ENCODE results near the gene FARSA. TPM values are rescaled to one million over a fixed set of nuclear protein-coding genes. Genes with fewer than 3 reads are reported as not detected.
"Not testable (repeated sequence)": the region's sequence is repeated elsewhere in the genome, so short reads cannot be mapped to it uniquely, and the experiment has no call there.

FARSA gene
- polyA plus RNA-seq, 1 experiment, result 13.5 TPM

- no peaks in the 10 kb centered on the region for H3K27me3 ChIP-seq (ENCODE audit: control insufficient read depth, insufficient read depth, low read length)
- TF ChIP-seq CTCF (IDR thresholded peaks at IDR 0.05; ENCODE audit: low read depth, low read length), result no peak
- no peak overlapping the region for H3K4me3 ChIP-seq (ENCODE audit: low read depth, low read length)
- ChIA-PET CTCF (no interaction called here), POLR2A (no interaction called here)
- no peak for DNase-seq (ENCODE audit: low read depth, low spot score)
- H3K9me3 ChIP-seq (ENCODE audit: control insufficient read depth, insufficient read depth, low read length), result no peaks in the 10 kb centered on the region; the same call in 1 of the 2 replicates
- no peak overlapping the region for H3K27ac ChIP-seq (ENCODE audit: low read depth, low read length)
Measured at GRCh38 chr19:12959481-12959880, 26.0 kb upstream of the FARSA start.

- not testable (repeated sequence) for H3K9me3 ChIP-seq (ENCODE audit: control insufficient read depth, insufficient read depth, low read length); DNase-seq (ENCODE audit: low read depth, low spot score); H3K27me3 ChIP-seq (ENCODE audit: control insufficient read depth, insufficient read depth, low read length); H3K27ac ChIP-seq (ENCODE audit: low read depth, low read length)
- ChIA-PET CTCF (interaction anchor here (3.4 kb wide), 1 partner anchor 8 kb away, joined by 30 read pairs; no protein-coding TSS in a partner anchor), POLR2A (interaction anchor here (1.8 kb wide), 1 partner anchor 11 kb away, joined by 8 read pairs; the partner anchor contains the start of gene RAD23A)
- H3K4me3 ChIP-seq (ENCODE audit: low read depth, low read length), result peak overlapping the region; percentile 99
Measured at GRCh38 chr19:12957389-12957952, 24.0 kb upstream of the FARSA start.

GRCh38 chr19:12956446-12957388, 23.2 kb upstream of the FARSA start, which contains the start of gene GADD45GIP1:
TSS of gene GADD45GIP1 (minus strand) at chr19:12957223. CDS start at chr19:12957212, 11 bp downstream.
- no peak for TF ChIP-seq CTCF (IDR thresholded peaks at IDR 0.05; ENCODE audit: low read depth, low read length)
- no peaks in the 10 kb centered on the region; the same call in 1 of the 2 replicates for H3K9me3 ChIP-seq (ENCODE audit: control insufficient read depth, insufficient read depth, low read length)
- no peaks in the 10 kb centered on the region for H3K27me3 ChIP-seq (ENCODE audit: control insufficient read depth, insufficient read depth, low read length)
- peak within 1 kb of the TSS; percentile 57 for H3K27ac ChIP-seq (ENCODE audit: low read depth, low read length)
- ChIA-PET POLR2A (interaction anchor here (0.7 to 1.8 kb wide), 2 partner anchors 10 to 12 kb away, joined by 4 to 8 read pairs; partner anchors contain the start of gene RAD23A), CTCF (interaction anchor here (3.4 kb wide), 1 partner anchor 9 kb away, joined by 30 read pairs; no protein-coding TSS in a partner anchor)
- no peak for DNase-seq (ENCODE audit: low read depth, low spot score)
- peak within 1 kb of the TSS; percentile 99 for H3K4me3 ChIP-seq (ENCODE audit: low read depth, low read length)

- TF ChIP-seq CTCF (IDR thresholded peaks at IDR 0.05; ENCODE audit: low read depth, low read length), result no peak
- no peaks in the 10 kb centered on the region; the same call in 1 of the 2 replicates for H3K9me3 ChIP-seq (ENCODE audit: control insufficient read depth, insufficient read depth, low read length)
- H3K27me3 ChIP-seq (ENCODE audit: control insufficient read depth, insufficient read depth, low read length), result no peaks in the 10 kb centered on the region
- H3K4me3 ChIP-seq (ENCODE audit: low read depth, low read length), result peak overlapping the region; percentile 99
- ChIA-PET POLR2A (interaction anchor here (0.7 to 1.8 kb wide), 2 partner anchors 10 to 11 kb away, joined by 4 to 8 read pairs; partner anchors contain the start of gene RAD23A), CTCF (interaction anchor here (3.4 kb wide), 1 partner anchor 9 kb away, joined by 30 read pairs; no protein-coding TSS in a partner anchor)
- peak overlapping the region; percentile 11 for H3K27ac ChIP-seq (ENCODE audit: low read depth, low read length)
- DNase-seq (ENCODE audit: low read depth, low spot score), result no peak
Measured at GRCh38 chr19:12955996-12956395, 22.5 kb upstream of the FARSA start.

- ChIA-PET CTCF (interaction anchor here (3.4 kb wide), 1 partner anchor 10 kb away, joined by 30 read pairs; no protein-coding TSS in a partner anchor), POLR2A (interaction anchor here (1.8 kb wide), 1 partner anchor 9 kb away, joined by 8 read pairs; the partner anchor contains the start of gene RAD23A)
- Histone ChIP-seq H3K4me3 (ENCODE audit: low read depth, low read length) (peak overlapping the region; percentile 99), H3K27ac (ENCODE audit: low read depth, low read length) (peak overlapping the region; percentile 11)
- not testable (repeated sequence) for H3K9me3 ChIP-seq (ENCODE audit: control insufficient read depth, insufficient read depth, low read length); H3K27me3 ChIP-seq (ENCODE audit: control insufficient read depth, insufficient read depth, low read length); DNase-seq (ENCODE audit: low read depth, low spot score)
Measured at GRCh38 chr19:12955575-12955974, 22.1 kb upstream of the FARSA start.
